GM18519 (cell line): ENCODE data around the gene PRAMEF6.
"Not testable (repeated sequence)": the region's sequence is repeated elsewhere in the genome, so short reads cannot be mapped to it uniquely, and the experiment has no call there.

Experiments
- ATAC-seq: cut with Tn5 transposase; IDR thresholded peaks from one replicate; pipeline ENCODE4 v1.9.1; 2021; ENCODE audit warnings: mild to moderate bottlenecking, moderate library complexity; ENCODE audit not compliant: unreplicated experiment, low FRiP score

The PRAMEF6 gene

DNA sequence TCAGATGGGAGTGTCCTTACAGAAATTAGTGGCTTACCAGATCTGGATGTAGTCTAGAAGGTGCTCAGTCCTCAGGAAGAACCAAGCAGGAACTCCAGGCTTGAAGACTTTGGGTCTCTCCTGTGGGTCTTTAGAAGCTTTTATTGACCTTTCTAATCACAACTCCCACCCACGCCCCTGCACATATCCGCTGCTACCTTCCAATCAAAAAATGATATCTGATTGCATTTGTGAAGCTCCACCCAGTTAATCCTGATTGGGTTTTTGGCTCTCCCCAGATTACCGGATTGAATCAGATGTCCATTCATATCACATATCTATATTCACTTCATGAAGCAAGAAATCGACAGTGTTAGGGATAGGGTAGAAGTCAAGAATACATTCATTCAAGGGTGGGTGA, at the start of gene PRAMEF6:
Gene PRAMEF6, minus strand, starts transcription at position 101 of the 400 bp plus-strand sequence. CDS start 5,062 bp downstream, outside the sequence.
- not testable (repeated sequence) for ATAC-seq

DNA sequence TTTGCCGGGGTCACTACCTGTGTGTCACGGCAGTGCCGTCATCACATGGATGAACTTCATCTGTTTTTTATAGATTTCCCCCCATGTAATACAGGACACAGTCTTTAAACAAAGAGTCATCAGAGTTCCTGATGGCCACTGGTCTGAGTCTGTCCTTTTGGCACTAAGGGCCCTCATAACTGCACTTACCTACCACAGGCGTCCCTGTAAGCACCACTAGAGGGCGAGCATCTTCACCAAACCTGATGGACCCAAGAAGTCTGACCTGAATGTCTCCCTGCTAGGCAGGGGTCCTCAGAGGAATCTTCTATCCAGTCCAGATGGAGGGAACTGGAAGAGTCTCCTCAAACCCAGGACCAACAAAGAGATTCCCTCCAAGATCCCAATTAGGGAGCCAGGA, 23.0 kb downstream of the PRAMEF6 start:
- ATAC-seq, result not testable (repeated sequence)

DNA sequence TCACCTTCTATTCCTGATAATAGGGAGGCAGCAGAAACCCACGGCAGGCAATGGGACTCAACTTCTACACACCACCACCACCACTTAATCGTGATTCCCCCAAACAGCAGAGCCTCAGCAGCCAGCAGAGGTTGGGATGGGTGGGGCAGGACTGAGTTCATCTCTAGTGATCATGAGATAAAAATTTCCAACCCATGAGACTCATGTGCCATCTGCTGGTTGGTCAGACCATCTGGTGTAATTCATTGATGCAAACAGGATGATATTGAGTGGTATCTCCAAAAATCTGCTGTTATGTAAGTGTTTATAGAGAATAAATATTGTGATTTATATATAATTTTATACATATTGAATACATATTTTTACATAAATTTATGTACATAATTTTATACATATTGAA, 25.6 kb downstream of the PRAMEF6 start:
- not testable (repeated sequence) for ATAC-seq

DNA sequence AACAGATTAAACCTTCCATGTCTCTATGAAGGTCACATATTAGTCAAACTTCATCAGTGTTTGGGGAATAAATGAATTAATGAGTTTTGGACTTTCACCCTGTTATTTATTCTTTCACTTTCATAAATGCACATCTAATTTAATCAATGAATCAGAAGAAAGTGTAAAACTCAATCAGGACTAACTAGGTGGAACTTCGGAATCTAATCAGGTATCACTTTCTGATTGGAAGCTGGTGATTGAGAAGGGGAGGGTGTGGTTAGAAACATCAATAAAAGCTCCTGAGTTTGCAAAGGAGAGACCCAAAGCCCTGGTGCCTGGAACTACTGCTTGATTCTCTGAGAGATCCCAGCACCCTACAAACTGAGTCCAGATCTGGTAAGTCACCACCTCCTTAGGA, 31.1 kb downstream of the PRAMEF6 start, which contains the start of gene PRAMEF7:
Gene PRAMEF7, plus strand, starts transcription at position 301 of the 400 bp plus-strand sequence. CDS start 1,083 bp downstream, outside the sequence.
- not testable (repeated sequence) for ATAC-seq

DNA sequence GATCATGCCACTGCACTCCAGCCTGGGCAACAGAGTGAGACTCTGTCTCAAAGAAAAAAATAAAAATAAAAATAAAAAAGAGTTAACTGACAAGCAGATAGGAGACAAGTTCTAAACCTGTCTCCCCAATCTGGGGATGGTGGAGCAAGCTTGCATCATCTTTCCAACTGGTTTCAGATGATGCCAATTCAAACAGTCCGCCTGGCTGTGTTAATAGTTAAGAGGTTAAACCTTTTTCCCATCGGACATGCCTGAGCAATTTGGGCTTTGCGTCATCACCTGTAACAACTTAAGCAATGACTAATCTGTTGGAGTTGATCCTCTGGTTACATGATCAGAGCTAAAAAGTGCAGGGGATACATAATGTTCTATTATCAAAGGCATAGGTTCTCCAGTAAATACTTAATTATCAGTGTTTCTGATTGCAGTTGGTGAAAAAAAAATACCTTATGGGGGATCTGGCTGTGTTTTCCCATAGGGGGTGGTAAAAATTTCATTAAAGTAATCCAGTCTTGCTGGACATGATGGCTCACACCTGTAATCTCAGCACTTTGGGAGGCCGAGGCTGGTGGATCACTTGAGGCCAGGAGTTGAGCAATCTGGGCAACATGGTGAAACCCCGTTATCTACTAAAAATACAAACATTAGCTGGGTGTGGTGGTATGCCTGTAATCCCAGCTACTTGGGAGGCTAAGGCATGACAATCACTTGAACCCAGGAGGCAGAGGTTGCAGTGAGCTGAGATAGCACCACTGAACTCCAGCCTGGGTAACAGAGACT, 43.4 kb downstream of the PRAMEF6 start:
- not testable (repeated sequence) for ATAC-seq

DNA sequence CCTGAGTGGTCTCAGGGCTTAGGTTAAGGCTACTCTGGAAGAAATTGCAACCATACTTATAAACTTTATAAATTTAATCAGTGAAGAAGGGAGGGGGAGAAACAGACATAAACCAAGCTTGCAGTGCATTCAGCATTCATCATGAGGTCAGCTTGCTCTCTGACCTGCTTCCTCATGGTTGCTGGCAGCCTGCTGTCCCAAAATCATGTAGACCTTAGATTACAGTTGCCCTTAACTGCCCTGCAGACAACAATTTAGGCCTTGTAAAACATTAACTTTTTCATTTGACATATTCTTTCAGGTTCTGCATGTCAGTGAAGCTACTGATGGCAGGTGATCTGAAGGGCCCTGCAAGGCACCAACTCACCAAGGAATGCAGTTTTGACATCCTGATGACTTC, 48.2 kb downstream of the PRAMEF6 start:
- ATAC-seq, result not testable (repeated sequence)

DNA sequence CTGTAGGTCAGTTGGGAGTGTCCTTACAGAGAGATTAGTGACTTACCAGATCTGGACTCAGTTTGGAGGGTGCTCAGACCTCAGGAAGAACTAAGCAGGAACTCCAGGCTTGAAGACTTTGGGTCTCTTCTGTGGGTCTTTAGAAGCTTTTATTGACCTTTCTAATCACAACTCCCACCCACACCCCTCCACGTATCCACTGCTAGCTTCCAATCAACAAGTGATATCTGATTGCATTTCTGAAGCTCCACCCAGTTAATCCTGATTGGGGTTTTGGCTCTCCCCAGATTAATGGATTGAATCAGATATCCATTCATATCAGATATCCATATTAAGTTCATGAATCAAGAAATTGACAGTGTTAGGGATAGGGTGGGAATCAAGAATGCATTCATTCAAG, 49.2 kb downstream of the PRAMEF6 start, which contains the start of gene PRAMEF10:
Gene PRAMEF10, minus strand, starts transcription at position 101 of the 400 bp plus-strand sequence. CDS start 2,423 bp downstream, outside the sequence.
- not testable (repeated sequence) for ATAC-seq
